Measurements from ENCODE around the gene PDE7B.

PDE7B gene

GRCh38 chr6:136148051-136148450 is 296.6 kb downstream of the PDE7B start:
- no peak for TF ChIP-seq REST (IDR thresholded peaks at IDR 0.05; ENCODE audit: insufficient read depth in 1 of 2, low read depth in 2 of 2, low read length in 2 of 2)
- TF ChIP-seq FOXP2 (optimal IDR thresholded peaks at IDR 0.05; ENCODE audit: borderline replicate concordance, extremely low read depth, extremely low read length, insufficient read depth): no peak
- TF ChIP-seq TAF1 (IDR thresholded peaks at IDR 0.05; ENCODE audit: borderline replicate concordance, insufficient read depth, low read length): no peak
- TF ChIP-seq SIN3A (IDR thresholded peaks at IDR 0.05; ENCODE audit: borderline replicate concordance, insufficient read depth, low read length): no peak
- TF ChIP-seq POLR2AphosphoS5 (IDR thresholded peaks at IDR 0.05; ENCODE audit: low read depth, low read length): no peak

- TF ChIP-seq TAF1 (IDR thresholded peaks at IDR 0.05; ENCODE audit: borderline replicate concordance, insufficient read depth, low read length): no peak
- no peak for TF ChIP-seq FOXP2 (optimal IDR thresholded peaks at IDR 0.05; ENCODE audit: borderline replicate concordance, extremely low read depth, extremely low read length, insufficient read depth)
- no peak for TF ChIP-seq REST (IDR thresholded peaks at IDR 0.05; ENCODE audit: insufficient read depth in 1 of 2, low read depth in 2 of 2, low read length in 2 of 2)
- no peak for TF ChIP-seq SIN3A (IDR thresholded peaks at IDR 0.05; ENCODE audit: borderline replicate concordance, insufficient read depth, low read length)
- TF ChIP-seq POLR2AphosphoS5 (IDR thresholded peaks at IDR 0.05; ENCODE audit: low read depth, low read length): no peak
Measured at GRCh38 chr6:136148523-136148922, 297.0 kb downstream of the PDE7B start.

- TF ChIP-seq TAF1 (IDR thresholded peaks at IDR 0.05; ENCODE audit: borderline replicate concordance, insufficient read depth, low read length) (no peak), POLR2AphosphoS5 (IDR thresholded peaks at IDR 0.05; ENCODE audit: low read depth, low read length) (no peak), REST (IDR thresholded peaks at IDR 0.05; ENCODE audit: insufficient read depth in 1 of 2, low read depth in 2 of 2, low read length in 2 of 2) (no peak), SIN3A (IDR thresholded peaks at IDR 0.05; ENCODE audit: borderline replicate concordance, insufficient read depth, low read length) (no peak), FOXP2 (optimal IDR thresholded peaks at IDR 0.05; ENCODE audit: borderline replicate concordance, extremely low read depth, extremely low read length, insufficient read depth) (no peak)
Measured at GRCh38 chr6:136149311-136149710, 297.8 kb downstream of the PDE7B start.

DNA sequence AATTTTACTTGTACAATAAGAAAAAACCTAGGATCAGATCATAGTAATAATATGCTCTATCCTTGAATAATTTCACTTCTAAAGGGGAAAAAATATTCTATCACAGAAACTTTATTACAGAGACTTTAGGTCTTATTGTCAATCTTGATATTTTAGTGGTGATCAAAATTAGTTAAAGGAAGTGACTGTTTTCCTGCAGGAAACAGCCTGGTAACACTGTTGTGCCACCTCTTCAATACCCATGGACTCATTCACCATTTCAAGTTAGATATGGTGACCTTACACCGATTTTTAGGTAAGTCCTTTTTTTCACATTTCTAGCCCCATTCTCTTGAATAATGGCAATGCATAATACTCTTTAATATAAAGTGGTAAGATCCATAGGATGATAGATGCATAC is 299.5 kb downstream of the PDE7B start:
- TF ChIP-seq POLR2AphosphoS5 (IDR thresholded peaks at IDR 0.05; ENCODE audit: low read depth, low read length) (no peak), FOXP2 (optimal IDR thresholded peaks at IDR 0.05; ENCODE audit: borderline replicate concordance, extremely low read depth, extremely low read length, insufficient read depth) (no peak), REST (IDR thresholded peaks at IDR 0.05; ENCODE audit: insufficient read depth in 1 of 2, low read depth in 2 of 2, low read length in 2 of 2) (no peak)

DNA sequence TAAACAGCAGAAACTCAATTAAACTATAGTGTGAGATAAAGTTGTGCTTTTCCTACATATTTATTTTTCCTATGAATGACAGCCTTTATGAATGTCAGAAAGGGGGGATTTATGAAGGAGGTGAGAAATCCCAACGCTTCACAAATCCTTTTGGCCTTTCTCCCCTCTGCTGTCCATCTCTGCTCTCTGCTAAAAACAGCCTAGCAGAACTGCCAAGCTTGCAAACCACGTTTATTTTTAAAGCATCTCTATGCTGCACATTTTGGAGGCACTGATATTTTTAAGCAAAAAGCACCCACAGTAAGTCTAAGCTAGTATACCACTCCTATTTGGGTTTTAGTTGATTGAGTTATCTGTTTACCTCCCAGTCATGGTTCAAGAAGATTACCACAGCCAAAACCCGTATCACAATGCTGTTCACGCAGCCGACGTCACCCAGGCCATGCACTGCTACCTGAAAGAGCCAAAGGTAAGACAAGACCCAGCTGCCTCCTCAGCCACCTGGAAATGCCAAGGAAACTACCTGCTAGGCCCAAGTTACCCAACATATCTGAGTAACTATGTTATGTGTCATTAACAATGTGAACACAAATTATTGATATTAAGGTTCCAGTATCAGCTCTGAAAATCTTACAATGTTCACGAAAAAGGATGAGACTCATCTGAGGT is 302.3 kb downstream of the PDE7B start:
- TF ChIP-seq POLR2AphosphoS5 (IDR thresholded peaks at IDR 0.05; ENCODE audit: low read depth, low read length) (no peak), TAF1 (IDR thresholded peaks at IDR 0.05; ENCODE audit: borderline replicate concordance, insufficient read depth, low read length) (no peak), FOXP2 (optimal IDR thresholded peaks at IDR 0.05; ENCODE audit: borderline replicate concordance, extremely low read depth, extremely low read length, insufficient read depth) (no peak), SIN3A (IDR thresholded peaks at IDR 0.05; ENCODE audit: borderline replicate concordance, insufficient read depth, low read length) (no peak), REST (IDR thresholded peaks at IDR 0.05; ENCODE audit: insufficient read depth in 1 of 2, low read depth in 2 of 2, low read length in 2 of 2) (no peak)

Measured in PFSK-1 (cell line).